Mammary epithelial cell (primary cell): Measurements from ENCODE around the gene MARCO.

Experiments used
- EZH2 ChIP-seq: IDR thresholded peaks from 2 replicates; pipeline ENCODE4 v1.6.1; 2012; ENCODE audit warnings: low read length, inconsistent platforms, borderline replicate concordance
- TF ChIP-seq, protein P1 (sequence below), 2 donors: IDR thresholded peaks in 1 of 2; conservative IDR thresholded peaks in 1 of 2; 2 replicates each; pipeline ENCODE4 v1.5.1; 2011 to 2012; ENCODE audit warnings: inconsistent platforms in 2 of 2, low read length in 2 of 2, mild to moderate bottlenecking in 2 of 2, control low read depth in 1 of 2, low read depth in 1 of 2; ENCODE audit not compliant: insufficient read depth in 1 of 2; ENCODE audit errors: extremely low read depth in 1 of 2

DNA sequence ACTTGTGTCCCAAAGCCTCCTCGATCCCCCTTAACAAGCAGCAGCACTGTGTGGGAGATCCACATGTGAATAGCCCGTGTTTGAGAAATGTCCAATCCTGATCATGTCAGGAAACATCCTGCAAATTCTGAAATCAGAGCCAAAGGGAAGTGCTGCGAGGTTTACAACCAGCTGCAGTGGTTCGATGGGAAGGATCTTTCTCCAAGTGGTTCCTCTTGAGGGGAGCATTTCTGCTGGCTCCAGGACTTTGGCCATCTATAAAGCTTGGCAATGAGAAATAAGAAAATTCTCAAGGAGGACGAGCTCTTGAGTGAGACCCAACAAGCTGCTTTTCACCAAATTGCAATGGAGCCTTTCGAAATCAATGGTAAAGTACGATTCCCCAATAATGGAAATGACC, at the start of gene MARCO:
- TF ChIP-seq, protein P1, sequence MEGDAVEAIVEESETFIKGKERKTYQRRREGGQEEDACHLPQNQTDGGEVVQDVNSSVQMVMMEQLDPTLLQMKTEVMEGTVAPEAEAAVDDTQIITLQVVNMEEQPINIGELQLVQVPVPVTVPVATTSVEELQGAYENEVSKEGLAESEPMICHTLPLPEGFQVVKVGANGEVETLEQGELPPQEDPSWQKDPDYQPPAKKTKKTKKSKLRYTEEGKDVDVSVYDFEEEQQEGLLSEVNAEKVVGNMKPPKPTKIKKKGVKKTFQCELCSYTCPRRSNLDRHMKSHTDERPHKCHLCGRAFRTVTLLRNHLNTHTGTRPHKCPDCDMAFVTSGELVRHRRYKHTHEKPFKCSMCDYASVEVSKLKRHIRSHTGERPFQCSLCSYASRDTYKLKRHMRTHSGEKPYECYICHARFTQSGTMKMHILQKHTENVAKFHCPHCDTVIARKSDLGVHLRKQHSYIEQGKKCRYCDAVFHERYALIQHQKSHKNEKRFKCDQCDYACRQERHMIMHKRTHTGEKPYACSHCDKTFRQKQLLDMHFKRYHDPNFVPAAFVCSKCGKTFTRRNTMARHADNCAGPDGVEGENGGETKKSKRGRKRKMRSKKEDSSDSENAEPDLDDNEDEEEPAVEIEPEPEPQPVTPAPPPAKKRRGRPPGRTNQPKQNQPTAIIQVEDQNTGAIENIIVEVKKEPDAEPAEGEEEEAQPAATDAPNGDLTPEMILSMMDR (conservative IDR thresholded peaks at IDR 0.05 in 1 of 2, IDR thresholded peaks at IDR 0.05 in 1 of 2; ENCODE audit: extremely low read depth in 1 of 2, insufficient read depth in 1 of 2, low read depth in 1 of 2, low read length in 2 of 2) = no peak
- TF ChIP-seq EZH2 = no peak
